Uterus (tissue), 4 donors: ENCODE measurements around the gene APOH. TPM values are rescaled to one million over a fixed set of nuclear protein-coding genes. Genes with fewer than 3 reads are reported as not detected.

Experiments used
- DNase-seq, 2 donors: peaks; one replicate each; pipeline ENCODE4 v3.0.0-alpha.2; 2019 to 2020
- H3K27ac ChIP-seq, 2 donors: fragments of 200-600 bp; sonication (generic); 1 replicate in 1 of 2; 2 replicates in 1 of 2; pipeline ENCODE4 v1.5.1; 2016 to 2018
- H3K27me3 ChIP-seq, 2 donors: fragments of 200-600 bp; sonication (generic); one replicate each; pipeline ENCODE4 v1.5.1; 2018 to 2019; ENCODE audit warnings: control low read depth in 1 of 2
- H3K36me3 ChIP-seq, 2 donors: fragments of 200-600 bp; sonication (generic); one replicate each; pipeline ENCODE4 v1.5.1; 2019; ENCODE audit warnings: control low read depth in 1 of 2
- H3K4me1 ChIP-seq, 2 donors: fragments of 200-600 bp; sonication (generic); one replicate each; pipeline ENCODE4 v1.5.1; 2018 to 2019; ENCODE audit warnings: control low read depth in 1 of 2
- H3K4me3 ChIP-seq, 2 donors: fragments of 200-600 bp; sonication (generic); 1 replicate in 1 of 2; 2 replicates in 1 of 2; pipeline ENCODE4 v1.5.1; 2018 to 2019; ENCODE audit warnings: mild to moderate bottlenecking in 1 of 2
- H3K9me3 ChIP-seq, 2 donors: fragments of 200-600 bp; sonication (generic); one replicate each; pipeline ENCODE4 v1.5.1; 2019; ENCODE audit warnings: control low read depth in 1 of 2
- CTCF ChIP-seq, 4 experiments: fragments of 200-600 bp in 2 of 4; fragments of 450-650 bp in 2 of 4; sonication (generic) in 2 of 4; IDR thresholded peaks; one replicate each; pipeline ENCODE4 v1.5.1; 2016 to 2019; ENCODE audit warnings: antibody characterized with exemption in 4 of 4, mild to moderate bottlenecking in 2 of 4, moderate library complexity in 1 of 4
- POLR2A ChIP-seq, 2 donors: fragments of 450-650 bp; IDR thresholded peaks; one replicate each; pipeline ENCODE4 v1.6.1; 2016; ENCODE audit warnings: antibody characterized with exemption in 2 of 2, mild to moderate bottlenecking in 1 of 2, moderate library complexity in 1 of 2
- intact Hi-C: fragments of 100-400 bp; cut with DNase I; formaldehyde crosslinking; loops from one replicate; pipeline ENCODE4 v1.15.1; 2023; ENCODE audit warnings: low total_unique reads
- total RNA-seq, 4 donors: library from RNA; depleted of rRNA in 3 of 4; stranded (reverse); fragments of >200 nt in 3 of 4; gene quantifications; one replicate each; pipeline versions ENCODE4 v1.1.0 to v1.2.4, GENCODE V29; 2014 to 2023
- donor health status: DM: yes; HTN: yes; CAD: no.

Gene APOH
- under 1 TPM in 1 of 4 donors, not detected in 3; 0.61 TPM for total RNA-seq

- TF ChIP-seq POLR2A (IDR thresholded peaks at IDR 0.05) (no peak), CTCF (IDR thresholded peaks at IDR 0.05) (no peak)
Observed at GRCh38 chr17:66228887-66229782, at the start of gene APOH. APOH (minus strand) TSS chr17:66229415; CDS start chr17:66229379, 36 bp downstream.

DNA sequence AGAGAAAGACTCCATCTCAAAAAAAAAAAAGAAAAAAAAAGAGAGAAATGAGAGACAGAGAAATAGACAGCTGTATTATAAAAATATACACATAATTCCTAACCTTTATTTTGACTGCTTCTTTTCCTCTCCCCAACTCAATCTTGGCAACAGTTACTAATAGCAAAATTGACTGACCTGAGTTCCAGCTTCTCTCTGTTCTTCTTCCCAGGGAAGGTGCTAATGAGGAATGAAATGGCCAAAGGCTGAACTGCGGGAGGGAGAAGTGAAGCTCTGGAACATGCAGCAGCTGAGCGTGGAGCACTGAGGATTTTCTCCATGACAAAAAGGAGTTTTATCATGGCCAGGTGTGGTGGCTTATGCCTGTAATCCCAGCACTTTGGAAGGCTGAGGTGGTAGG, 48.0 kb upstream of the APOH start:
- intact Hi-C loops: no loop called here
- H3K4me1 ChIP-seq: no peaks in the 10 kb centered on the region

More at GRCh38 chr17:66228887-66229782, at the start of gene APOH:
- Histone ChIP-seq H3K36me3 (no peaks in the 10 kb centered on the region), H3K27ac (no peak within 1 kb of the TSS), H3K4me3 (no peak within 1 kb of the TSS), H3K4me1 (no peaks in the 10 kb centered on the region), H3K9me3 (no peaks in the 10 kb centered on the region), H3K27me3 (no peaks in the 10 kb centered on the region)
- DNase-seq: no peak
- intact Hi-C loops: no loop called here

GRCh38 chr17:66276328-66276937, 47.2 kb upstream of the APOH start:
- H3K27me3 ChIP-seq: no peaks in the 10 kb centered on the region
- H3K9me3 ChIP-seq: no peaks in the 10 kb centered on the region
- no peaks in the 10 kb centered on the region for H3K4me1 ChIP-seq
- no peaks in the 10 kb centered on the region for H3K36me3 ChIP-seq
- no peak for TF ChIP-seq POLR2A (IDR thresholded peaks at IDR 0.05)
- TF ChIP-seq CTCF (IDR thresholded peaks at IDR 0.05): no peak
- no peak overlapping the region for H3K27ac ChIP-seq
- intact Hi-C loops: no loop called here
- DNase-seq: no peak
- no peak overlapping the region for H3K4me3 ChIP-seq

More for the DNA sequence above, 48.0 kb upstream of the APOH start:
- DNase-seq: no peak
- no peaks in the 10 kb centered on the region for H3K9me3 ChIP-seq
- no peaks in the 10 kb centered on the region for H3K36me3 ChIP-seq
- H3K27ac ChIP-seq: no peak overlapping the region
- H3K4me3 ChIP-seq: no peak overlapping the region
- TF ChIP-seq CTCF (IDR thresholded peaks at IDR 0.05) (no peak), POLR2A (IDR thresholded peaks at IDR 0.05) (no peak)
- H3K27me3 ChIP-seq: no peaks in the 10 kb centered on the region

- H3K27me3 ChIP-seq: no peaks in the 10 kb centered on the region
- DNase-seq: no peak
Observed at GRCh38 chr17:66275651-66276050, 46.4 kb upstream of the APOH start.

More at GRCh38 chr17:66275651-66276050, 46.4 kb upstream of the APOH start:
- Histone ChIP-seq H3K4me3 (no peak overlapping the region), H3K4me1 (no peaks in the 10 kb centered on the region), H3K9me3 (no peaks in the 10 kb centered on the region), H3K36me3 (no peaks in the 10 kb centered on the region), H3K27ac (no peak overlapping the region)
- intact Hi-C loops: no loop called here
- TF ChIP-seq POLR2A (IDR thresholded peaks at IDR 0.05): no peak
- no peak for TF ChIP-seq CTCF (IDR thresholded peaks at IDR 0.05)
